NCI-H187 (cell line): ENCODE results near the gene SRGAP3.

Source experiments
- DNase-seq, 2 experiments: peaks; one replicate each; lab custom pipeline; 2025; lab: John Stamatoyannopoulos, UW

SRGAP3 gene

DNA sequence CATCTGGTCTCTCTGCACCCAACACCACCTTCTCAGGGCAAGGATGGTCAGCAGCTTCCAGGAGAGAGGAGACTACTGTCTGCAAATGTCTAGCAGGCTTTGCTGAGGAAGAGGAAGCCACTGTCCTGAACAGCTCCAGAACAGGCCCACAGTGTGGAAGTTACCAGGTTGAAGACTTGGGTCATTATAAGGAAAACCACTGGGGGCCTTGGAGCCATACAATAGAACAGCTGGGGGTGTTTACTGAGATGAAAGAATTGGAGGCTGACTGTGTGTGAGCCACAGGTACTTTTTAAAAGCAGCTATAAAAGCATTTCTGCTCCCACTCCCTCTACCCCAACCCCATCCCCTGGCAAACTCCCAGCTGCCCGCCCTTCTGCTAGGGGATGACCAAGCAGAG is 24.2 kb downstream of the SRGAP3 start:
- DNase-seq: no peak

DNA sequence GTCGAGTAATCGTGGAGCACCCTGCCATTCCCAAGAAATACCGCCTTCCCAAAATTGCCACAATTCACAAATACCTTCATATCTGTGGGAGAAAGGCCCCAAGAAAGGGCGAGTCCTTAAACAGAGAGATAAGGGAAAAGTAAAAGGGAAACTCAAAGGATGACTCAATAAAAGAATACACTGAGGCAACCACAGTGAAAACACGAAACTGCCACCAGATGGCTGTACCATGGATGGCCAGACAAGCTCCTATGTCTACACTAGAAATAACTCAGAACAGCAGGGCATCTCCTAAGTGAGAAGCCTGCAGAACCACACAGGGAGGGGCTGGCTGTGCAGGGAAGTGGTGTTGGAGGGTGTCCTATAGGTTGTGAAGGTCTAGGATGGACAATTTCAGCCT is 25.0 kb downstream of the SRGAP3 start:
- no peak for DNase-seq

DNA sequence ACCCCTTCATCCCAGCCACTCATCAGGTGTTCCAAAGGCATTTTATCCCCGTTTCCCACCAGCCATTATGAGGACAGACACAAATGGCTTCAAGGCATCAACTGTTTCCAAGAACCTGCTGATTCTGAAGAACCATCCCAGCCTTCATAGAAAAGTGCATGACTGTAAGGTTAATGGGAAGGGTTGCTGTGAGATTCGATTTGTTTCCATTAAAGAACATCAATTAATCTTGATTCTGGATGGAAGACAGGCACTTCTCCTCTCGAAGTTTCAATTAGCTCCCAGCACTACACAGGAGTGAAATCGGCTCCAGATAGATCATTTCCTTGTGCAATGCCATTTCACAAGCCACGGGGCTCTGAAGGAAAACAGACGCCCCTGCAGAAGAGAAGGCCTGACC is 25.8 kb downstream of the SRGAP3 start:
- DNase-seq: no peak

DNA sequence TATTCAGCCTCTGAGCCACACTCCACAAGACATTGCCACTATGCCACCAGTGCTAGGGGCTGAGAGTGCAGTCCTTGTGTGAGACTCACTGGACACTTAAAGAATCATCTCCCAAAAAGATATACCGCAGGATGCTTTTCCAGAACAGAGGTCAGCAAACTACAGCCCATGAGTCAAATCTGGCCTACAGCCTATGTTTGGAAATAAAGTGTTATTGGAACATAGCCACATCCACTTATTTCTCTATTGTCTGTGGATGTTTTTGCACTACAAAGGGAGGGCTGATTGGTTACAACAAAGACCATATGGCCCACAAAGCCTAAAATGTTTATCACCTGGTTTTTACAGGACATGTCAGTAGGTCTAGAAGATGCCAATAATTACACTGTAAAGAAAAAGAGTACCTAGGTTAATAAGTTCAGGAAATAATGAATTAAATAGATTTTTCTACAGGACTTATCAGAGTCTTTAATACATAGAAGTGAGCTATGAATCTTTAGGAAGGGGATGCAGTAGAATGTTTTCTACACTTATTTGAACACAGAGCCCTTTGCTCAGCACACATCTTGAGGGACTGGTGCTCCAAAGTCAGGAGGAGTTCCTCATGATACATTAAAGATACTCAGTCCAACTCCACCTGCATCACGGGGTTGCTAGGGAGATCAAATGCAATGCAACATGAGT is 26.3 kb downstream of the SRGAP3 start:
- no peak for DNase-seq

DNA sequence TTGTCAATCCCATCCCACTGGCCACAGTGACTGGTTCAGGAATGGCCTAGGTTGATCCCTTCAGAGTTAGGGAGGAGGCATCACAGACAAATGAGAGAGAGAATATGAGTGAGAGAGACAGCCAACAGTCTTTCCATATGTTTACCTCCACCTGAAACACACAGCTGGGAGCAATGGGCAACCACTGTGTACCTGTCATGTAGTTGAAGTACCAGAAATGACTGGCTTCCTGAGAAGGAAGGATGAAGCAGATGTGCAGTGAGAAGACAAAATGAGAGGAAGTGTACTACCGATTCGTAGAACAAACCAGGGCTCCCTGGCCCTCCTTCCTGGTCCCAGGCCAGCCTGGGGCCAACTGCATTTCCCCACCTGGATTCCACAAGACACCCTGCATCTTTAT is 27.4 kb downstream of the SRGAP3 start:
- DNase-seq: no peak

DNA sequence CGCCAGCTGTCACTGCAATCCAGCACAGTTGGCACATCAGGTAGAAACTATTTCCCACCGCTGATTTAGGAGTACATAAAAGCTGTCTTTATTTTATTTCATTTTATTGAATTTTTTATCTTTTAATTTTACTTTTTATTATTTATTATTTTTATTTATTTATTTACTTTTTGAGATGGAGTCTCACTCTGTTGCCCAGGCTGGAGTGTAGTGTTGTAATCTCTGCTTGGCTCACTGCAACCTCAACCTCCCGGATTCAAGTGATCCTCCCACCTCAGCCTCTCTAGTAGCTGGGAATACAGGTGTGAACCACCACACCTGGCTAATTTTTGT is 31.0 kb downstream of the SRGAP3 start:
- no peak for DNase-seq

DNA sequence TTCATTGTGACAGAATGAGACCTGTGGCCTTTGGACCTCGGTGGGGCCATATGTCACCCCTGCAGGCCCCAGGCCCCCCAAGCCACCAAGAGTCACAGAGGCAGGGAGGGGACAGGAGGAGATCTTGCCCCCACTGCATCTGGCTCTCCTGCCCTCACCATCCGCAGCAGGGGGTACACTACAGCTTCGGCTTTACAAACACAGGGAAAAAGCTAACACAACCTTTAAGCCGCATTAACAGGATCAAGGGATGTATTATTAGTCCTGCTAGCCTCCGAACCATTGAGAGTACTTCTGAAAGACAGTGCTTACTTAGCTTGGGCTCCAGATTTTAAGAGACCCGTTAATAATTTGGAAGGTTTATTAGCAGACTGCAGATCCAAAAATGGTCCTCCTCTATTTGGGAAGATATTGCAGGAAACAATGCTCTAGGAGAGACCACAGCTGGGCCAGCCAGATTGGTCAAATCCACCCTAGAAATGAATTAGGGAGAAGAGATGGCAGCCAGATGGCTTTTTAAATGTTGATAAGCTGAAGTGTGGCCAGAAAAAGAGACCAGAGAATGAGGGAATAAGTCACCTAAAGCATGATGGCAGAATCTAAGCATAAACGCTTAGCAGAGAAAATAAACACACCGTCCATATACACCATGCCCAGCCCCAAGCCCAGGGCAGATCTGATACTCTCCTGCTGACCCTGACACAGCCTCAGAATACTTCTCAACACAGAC is 31.5 kb downstream of the SRGAP3 start:
- no peak for DNase-seq

DNA sequence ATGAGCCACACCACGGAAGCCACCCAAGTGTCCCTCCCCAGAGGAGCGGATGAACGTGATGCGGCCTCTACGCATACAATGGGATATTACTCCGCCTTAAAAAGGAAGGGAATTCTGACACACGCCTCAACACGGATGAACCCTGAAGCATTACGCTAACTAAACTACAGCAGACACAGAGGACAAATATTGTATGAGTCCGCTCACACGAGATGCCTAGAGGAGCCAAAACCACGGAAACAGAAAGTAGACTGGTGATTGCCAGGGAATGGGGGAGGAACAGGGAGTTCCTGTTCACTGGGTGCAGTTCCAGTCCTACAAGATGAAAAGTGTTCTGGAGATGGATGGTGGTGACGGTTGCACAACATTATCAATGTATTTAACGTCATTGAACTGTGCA is 32.7 kb downstream of the SRGAP3 start:
- no peak for DNase-seq

DNA sequence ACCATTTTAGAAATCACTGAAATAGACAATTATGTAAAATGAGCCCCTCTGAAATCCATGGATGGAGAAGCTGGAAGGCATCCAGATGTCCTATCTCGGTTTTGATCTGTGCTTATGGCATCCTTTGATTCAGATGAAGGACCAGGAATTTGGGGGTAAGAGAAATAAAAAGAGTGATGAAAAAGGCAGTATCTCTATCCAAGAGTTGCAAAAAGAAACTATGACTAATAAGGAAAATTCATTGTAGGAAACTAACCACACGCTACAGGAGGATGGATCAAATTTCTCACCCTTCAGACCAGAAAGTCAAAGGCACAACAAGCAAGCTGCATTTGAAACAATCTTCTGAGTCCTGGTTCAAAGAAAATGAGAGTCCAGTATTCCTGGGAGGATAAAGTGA is 34.8 kb downstream of the SRGAP3 start:
- DNase-seq: no peak

DNA sequence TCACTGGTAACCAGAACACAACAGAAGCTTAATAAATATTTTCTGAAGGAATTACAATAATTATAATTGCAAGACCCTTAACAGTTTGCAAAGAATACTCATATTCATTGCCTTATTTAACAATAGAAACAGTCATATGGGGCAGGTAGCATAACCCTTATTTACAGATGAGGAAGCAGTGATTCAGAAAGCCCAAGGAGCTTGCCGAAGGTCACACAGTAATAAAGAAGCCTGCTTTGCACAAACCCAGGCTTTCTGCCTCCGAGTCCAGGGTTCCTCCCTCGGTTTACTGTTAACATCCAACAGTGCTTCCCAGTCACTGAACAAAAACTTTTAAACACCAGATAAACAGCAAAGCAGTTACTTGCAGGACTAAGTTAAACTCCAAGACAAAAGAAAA is 35.3 kb downstream of the SRGAP3 start:
- no peak for DNase-seq

DNA sequence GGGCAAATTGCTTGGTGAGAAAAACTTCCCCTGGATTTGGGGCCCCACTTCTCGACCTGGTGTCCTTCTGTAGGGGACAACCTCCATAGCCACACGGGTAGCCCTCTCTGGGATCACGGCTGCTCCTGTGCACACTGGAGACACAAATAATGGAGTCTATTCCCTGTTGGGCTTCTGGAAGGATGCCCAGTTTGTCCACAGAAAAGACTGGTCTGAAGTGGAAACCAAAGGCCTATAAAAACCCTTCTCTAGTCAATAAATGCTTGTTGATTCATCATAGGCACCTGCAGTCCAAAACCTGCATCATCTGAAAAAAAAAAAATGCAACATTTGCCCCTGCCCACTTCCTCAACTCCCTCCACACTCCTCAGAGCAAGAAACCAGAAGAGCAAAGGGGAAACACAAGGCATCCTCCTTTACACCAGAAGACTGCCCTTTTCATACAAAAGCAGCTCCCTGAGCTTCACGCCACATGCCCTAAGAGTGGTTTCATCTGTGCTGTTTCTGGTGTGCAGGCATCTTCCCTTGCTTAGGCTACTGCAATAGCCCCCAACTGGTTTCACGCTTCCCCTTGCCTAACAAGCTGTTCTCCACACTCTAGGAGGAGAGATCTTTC is 36.3 kb downstream of the SRGAP3 start:
- no peak for DNase-seq

DNA sequence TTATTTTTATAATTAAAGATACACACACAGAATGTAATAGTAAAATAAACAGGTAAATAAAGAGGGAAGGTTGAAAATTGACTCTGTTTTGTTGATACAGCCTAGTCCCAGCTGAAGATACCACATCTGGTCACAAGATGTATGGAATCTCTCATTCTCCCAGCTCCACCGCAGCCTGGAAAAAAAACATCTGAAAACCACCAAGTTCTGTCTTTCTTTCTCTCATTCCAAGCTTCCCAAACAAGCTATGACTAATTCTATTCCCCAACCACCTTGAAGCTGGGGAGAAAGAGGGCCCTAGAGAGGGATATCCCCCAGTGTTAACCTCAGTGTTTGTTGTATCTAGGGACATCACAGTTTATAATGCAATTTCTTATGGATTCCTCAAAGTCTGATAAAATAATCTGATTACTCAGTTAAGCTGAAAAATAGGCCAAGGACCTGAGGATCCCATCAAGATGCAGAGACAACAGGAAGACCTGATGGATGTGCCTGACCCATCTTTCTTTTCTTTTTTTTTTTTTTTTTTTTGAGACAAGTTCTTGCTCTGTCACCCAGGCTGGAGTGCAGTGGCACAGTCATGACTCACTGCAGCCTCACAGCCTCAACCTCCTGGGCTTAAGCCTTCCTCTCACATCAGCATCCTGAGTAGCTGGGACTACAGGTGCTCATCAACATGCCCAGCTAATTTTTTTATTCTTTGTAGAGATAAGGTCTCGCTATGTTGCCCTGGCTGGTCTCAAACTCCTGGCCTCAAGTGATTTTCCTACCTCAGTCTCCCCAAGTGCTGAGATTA is 38.1 kb downstream of the SRGAP3 start:
- no peak for DNase-seq

DNA sequence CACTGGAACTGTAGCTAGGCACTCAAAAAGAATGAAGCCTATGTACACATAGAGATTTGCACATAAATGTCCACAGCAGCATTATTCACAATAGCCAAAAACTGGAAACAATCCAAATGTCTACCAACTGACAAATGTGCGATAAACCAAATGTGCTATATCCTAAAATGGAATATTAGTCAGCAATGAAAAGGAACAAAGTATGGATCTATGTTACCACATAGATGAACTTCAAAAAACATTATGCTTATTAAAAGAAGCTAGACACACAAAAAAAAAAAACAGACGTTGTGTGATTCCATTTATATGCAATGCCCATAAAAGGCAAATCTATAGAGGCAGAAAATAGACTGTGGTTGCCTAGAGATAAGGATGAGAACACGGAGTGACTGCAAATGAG is 39.7 kb downstream of the SRGAP3 start:
- DNase-seq: no peak

DNA sequence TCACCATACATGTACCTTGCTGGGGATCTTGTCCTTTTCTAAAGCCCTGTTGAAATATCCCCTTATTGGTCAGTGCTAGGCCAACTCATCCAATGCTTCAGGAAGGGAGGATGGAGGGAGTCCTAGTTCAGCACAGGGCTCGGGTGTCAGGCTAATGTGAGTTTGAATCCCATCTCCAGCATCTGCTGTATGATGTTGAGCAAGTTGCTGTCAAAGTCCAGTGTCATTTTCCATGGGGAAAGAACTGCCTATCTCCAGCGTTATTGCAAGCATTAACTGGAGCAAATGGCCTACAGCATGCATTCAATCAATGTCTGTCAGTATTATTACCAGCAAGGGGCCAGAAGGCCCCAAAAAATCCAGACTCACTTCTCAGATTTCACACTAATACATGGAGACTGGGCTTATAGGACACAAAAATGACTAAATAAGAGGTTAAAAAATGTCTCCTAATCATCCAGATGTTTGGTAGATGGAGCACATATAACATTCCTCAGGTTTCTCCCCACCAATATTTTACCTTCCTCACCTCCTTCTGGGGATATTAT is 40.8 kb downstream of the SRGAP3 start:
- no peak for DNase-seq

DNA sequence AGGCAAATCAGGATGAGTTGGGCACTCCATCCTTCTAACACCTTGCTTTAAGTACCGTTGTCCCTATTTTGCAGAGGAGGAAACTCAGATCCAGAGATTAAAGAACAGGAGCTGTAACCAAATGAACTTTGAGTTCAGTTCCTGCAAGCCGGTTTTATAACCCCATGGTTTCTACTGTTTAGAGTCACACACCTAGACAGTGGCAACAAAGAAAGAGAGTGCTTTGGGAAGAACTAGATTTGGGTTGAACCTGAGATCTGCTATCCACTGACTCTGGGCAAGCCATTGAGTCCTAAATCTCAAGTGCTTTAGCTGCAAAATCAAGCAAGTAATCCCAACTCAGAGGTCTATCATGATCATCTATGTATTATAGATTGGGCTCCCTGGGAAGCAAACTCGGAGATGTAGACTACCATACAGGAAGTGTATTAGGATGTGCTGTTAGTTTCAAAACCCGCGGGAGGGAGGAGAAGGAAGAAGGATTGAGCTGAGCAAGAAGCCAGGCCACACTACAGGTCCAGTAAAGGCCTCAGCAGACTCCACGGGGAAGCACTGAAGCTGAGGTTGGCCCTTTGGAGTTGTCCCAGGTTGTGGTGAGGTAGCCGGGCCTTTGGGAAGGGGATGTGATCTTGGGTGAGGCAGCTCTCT is 42.2 kb downstream of the SRGAP3 start:
- DNase-seq: no peak

DNA sequence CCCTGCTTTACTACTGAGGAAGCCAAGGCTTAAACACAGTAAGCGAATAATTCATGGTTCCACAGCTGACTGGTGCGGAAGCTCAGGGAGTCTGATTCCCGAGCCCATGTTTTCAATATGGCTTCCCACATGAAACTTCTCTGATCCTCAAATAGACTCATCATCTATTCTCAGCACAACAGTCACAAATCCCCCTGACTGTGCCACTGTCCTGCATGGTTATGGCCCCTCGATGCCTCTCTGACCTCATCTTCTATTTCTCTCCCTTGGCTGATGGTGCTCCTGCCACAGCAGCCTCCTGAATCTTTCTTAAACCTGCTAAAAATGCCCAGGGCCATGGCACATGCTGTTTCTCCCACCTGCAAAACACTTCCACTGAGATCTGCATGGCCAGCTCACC is 43.2 kb downstream of the SRGAP3 start:
- no peak for DNase-seq

DNA sequence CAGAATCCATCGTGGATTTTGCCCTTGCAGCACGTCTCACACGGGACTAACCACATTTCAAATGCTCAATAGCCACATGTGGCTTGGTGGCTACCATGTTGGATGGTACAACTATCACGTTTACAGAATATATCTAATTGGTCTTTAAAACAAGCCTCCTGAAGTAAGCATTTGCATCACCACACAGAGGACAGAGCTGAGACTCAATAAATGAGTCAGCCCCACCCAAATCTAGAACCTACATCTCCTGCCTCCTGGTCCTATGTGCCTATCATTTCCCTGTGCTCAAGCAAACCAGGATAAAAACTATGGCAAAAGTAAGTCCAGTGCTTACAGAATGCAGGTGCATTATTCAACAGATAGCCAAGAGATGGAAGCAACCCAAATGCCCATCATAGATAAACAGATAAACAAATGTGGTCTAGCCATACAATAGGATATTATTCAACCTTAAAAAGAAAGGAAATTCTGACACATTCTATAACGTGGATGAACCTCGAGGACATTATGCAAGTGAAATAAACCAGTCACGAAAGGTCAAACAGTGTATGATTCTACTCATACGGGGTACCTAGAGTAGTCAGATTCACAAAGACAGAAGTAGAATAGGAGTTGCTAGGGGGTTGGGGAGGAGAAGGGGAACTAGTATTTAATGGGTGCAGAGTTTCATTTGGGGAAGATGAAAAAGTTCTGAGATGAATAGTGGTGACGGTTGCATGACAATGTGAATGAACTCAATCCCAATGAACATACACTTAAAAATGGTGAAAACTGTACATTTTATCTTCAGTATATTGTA is 43.9 kb downstream of the SRGAP3 start:
- no peak for DNase-seq

DNA sequence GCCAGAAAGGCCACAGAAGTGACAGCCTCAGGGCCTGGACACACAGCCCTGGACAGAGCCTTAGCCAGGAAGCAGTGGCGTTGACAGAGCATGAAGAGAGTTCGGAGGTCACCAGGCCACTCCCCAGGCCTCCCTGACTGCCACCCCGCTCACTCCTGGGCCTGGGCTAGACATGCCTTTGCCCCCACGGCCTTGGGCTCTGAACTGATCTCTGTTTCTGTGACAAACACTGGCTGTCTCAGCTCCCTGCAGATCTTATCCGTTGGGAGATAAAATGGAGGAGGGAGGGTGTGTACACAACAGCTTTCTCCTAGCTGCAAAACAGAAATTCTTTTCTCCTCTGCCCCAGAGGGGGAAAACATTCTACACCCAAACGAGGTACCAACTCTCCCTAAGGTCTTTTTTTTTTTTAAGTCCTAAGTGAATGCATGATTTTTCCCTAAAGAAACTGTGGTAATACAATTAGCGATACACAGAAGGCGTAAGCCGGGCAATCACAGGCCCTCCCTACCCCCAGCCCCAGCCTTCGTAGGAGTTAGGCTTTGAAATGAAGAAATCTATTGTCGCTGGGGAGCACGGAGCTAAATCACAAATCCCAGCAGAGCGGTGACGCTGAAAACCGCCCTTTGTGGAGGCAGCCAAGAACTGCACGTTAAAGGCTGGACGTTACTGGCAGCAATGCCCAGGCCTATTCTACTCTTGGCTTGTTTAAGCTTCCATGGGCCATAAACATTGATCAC is 45.0 kb downstream of the SRGAP3 start:
- no peak for DNase-seq

DNA sequence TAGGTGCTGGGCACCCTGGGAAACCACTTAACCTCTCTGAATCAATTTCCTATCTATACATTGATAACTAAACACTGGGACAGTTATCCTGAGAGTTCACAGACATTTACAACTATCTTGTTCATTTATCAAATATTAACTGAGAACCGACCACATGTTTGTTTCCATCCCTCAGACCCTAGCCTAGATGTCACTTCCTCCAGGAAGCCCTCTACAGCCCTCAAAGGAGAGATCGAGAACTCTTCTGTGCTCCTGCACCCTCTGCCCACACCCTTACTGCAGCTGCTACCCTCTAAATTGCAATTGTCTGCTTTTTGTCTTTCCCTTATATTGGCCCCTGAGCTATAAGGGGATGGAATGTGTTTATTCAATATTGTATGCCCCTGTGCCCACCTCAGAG is 46.1 kb downstream of the SRGAP3 start:
- DNase-seq: no peak

DNA sequence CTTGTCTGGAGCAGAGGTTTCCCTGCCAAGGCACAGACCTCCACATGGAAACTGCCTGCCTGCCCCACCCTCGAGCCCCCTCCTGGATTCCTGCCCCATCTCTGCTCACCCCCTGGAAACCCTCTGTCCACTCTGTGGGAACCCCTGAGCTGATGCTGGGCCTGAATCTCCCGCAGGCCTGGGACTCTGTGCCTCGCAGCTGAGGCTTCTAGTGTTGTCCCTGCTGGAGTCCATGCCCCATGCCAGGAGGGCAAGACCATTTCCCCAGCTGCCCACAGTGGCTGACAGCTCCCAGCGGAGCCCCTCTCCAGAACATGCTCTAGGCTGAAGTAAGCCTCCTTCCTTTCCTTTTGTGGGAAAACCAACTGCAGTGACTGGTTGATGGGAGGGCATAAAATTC is 46.9 kb downstream of the SRGAP3 start:
- DNase-seq: no peak

DNA sequence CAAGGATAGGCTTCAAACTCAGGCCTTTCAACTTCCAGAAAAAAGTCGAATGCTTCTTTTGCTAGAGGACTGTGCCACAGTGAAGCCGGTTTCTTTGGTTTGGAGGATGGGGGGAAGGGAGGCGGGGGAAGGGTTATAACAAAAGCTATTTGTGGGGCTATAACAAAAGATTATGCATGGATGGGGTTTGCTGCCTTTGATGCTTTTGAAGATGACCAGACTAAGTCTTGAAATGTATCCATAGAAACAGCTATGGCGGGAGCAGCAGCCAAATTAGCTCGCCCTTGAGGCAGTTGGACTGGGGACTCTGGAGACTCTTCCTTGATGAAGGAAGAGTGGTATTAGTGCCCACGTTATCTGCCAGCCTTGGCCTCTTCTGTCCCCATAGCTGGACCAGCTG is 47.5 kb downstream of the SRGAP3 start:
- no peak for DNase-seq
